CD4-positive, alpha-beta T cell treated with Interleukin-1 beta for 1 hour (primary cell): ENCODE results near the gene PRKN.
"Not testable (repeated sequence)": the region's sequence is repeated elsewhere in the genome, so short reads cannot be mapped to it uniquely, and the experiment has no call there.

Experiments used
- DNase-seq, 2 donors: peaks; one replicate each; pipeline ENCODE4 v3.0.0-alpha.2; 2020 to 2022

PRKN gene

DNA sequence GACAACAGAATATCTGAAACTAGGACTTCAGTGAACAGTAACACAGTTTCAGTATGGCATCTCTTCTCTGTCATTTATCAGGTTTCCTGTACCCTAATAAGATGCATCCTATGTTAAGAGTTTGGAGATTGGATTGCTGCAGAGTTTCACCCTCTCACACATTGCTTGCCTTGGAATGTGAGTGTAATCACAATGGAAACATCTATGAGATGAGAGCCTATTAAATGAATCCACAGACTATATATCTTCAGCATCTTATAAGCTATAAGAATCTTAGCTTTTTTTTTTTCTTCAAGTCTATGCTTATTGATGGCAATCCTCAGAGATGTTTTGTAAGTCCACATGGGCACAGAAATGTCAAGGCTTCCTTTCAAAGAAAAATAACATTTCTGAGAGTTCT lies 292.5 kb downstream of the PRKN start:
- no peak for DNase-seq

DNA sequence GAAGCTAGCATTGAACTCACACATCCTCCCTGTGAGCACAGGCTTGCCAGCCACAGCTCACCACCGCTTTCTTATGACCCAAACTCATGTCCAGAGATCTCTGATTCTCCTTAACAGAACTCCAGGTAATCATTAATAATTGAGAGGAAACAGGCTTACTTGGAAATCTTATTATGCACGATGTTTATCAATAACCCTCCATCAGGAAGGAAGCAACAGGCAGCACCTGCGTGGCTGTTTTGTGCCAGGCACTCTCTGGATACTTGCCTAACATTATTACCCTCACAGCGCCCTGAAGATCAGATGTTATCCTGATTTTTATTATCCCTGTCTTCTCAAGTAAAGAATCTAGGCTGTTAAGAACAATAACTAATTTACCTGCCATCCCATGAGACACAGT lies 306.6 kb downstream of the PRKN start:
- no peak for DNase-seq

- DNase-seq: no peak
Observed at GRCh38 chr6:162416831-162417537, 310.6 kb downstream of the PRKN start.

DNA sequence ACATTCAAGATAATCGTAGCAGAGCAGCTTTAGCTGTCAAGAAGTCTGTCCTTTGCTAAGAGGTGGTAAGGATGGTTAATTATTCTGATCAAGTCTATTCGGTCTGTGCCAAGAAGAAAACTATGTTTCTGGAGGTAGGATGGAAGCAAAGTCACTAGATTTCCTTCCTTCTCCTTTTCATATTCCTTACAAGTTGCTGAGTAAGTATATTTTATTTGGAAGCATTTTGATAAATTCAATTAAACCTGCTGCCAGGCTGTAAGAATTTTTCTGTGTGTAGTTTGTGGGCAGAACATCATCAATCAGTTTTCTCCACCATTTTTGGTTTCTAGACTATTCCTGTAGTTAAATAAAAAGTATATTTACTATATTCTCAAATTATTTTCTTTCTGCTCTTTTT lies 311.3 kb downstream of the PRKN start:
- no peak for DNase-seq

DNA sequence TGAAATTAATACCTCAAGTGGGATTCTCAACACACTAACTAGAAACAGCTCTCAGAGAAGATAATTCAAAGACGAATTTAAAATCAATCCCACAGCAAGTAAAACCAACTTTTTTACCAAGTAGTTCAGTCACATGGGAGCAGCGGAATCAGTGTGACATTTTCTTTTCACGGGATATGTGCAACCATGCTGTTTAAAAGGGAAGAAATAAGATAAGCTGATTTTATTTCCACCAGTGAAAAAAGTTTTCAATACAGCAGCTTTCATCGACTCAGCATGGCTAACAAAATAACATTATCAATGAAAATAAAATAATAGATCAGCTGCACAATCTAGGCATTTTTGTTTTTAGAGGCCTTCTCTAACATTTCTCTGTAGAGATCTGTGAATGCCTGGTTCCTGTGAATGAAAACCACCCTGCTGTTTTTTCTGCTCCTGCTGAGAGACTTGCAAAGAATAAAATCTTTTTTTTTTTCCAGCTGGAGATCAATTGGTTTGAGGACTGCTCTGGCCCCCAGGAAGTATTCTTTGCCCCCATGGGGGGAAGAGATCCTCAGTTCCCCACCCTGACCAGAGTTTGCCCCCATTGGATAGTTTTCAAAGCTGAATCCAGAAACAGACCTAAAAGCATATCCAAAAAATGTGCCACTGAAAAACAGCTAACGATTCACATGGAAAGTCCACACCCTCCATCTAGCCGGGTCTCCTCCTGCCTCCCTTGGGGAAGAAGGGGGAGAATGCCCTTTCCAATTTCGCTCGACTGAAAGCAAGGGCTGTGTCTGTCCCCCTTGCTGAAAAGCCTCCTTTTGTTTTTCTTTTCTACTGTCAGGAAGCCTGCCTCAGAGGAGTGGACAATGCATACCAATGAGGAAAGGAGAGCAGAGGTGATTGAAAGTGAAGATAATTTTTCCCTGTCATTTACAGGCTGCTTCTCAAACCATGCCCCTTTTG lies 317.6 kb downstream of the PRKN start:
- no peak for DNase-seq

- DNase-seq: no peak
Observed at GRCh38 chr6:162408826-162409535, 318.6 kb downstream of the PRKN start.

DNA sequence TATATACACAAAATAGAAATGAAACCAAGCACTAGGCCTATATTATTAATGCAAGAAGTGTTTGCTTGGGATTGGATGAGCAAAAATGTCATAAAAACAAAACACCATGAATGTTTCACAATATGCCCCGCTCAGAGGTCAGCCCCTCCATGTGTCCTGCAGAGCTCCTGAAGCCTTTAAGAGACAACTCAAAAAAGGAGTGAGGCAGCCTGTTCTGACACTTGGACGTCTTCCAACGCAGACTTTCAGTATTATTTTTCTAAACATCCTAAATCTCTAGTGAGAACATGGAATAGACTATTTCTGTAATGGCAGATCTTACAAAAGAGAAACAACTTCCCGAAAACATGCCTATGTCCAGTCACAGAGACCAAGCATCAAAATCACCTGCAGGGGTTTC lies 322.6 kb downstream of the PRKN start:
- no peak for DNase-seq

DNA sequence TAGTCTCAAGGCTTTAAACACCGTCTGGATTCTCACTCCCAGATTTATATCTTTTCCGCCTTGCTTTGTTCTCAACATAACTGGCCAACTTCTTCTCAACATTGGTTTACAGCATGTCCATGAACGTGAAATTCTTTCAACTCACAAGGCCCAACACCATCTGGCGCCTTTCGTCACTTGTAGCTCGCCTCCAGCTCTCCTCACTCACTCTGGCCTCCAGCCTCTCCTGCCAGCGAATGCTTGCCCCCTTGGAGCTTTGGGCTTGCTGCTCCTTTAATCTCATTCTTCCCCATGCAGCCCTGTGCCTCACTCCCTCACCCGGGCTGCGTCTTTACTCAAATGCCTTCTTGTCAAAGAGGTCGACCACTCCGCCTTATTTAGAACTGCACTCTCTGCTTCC lies 324.5 kb downstream of the PRKN start:
- DNase-seq: no peak

- DNase-seq: no peak
Observed at GRCh38 chr6:162395181-162395580, 332.4 kb downstream of the PRKN start.

- DNase-seq: not testable (repeated sequence)
Observed at GRCh38 chr6:162390961-162391811, 336.4 kb downstream of the PRKN start.

GRCh38 chr6:162389343-162390085 lies 338.1 kb downstream of the PRKN start:
- no peak for DNase-seq

DNA sequence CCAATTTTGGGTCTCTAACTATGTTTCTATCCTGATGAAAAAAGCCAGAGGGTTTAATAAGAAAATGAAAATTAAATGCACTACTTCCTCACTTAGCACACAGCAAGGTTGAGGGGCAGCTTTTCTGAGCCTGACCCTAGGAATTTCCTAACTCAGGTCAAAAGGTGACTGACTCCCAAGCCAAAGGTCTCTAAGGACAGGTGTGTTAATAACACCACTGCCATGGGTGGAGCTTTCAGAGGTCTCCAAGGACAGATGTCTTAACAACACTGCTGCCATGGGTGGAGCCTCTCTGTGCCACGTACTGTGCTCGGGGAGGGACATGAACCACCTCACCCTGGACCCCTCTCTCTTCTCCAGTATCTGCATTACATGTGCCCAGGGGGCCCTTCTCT lies 339.2 kb downstream of the PRKN start:
- no peak for DNase-seq

DNA sequence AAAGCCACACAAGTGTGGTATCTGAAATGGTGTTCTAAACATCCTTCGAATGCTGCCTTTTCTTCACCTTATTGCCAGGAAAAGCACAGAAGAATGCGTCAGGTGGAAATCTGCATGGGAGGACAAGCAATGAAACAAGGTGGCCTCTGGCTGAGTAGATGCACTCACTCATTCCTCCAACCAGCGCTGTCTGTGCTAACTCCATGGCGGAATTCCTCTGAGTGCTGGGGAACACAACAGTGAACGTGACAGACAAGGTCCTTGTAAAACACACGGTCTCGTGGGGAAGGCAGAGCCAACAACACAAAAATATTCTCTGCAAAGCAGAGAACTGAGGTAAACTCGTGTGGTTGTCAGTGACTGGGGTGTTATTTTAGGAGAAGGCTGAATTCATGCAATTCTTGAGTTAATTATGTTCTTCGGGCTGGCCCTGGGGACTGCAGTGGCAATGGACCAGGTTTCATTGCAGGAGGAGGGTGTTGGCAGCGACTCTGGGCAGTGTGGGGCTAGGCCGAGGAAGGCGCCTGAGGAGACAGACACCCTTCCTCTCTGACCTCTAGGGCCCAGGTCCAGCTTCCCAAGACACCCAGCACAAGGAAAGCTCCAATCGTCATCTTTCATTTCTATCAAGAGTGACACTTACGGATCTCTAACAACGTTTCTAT lies 339.7 kb downstream of the PRKN start:
- no peak for DNase-seq

GRCh38 chr6:162385980-162386379 lies 341.6 kb downstream of the PRKN start:
- DNase-seq: no peak

DNA sequence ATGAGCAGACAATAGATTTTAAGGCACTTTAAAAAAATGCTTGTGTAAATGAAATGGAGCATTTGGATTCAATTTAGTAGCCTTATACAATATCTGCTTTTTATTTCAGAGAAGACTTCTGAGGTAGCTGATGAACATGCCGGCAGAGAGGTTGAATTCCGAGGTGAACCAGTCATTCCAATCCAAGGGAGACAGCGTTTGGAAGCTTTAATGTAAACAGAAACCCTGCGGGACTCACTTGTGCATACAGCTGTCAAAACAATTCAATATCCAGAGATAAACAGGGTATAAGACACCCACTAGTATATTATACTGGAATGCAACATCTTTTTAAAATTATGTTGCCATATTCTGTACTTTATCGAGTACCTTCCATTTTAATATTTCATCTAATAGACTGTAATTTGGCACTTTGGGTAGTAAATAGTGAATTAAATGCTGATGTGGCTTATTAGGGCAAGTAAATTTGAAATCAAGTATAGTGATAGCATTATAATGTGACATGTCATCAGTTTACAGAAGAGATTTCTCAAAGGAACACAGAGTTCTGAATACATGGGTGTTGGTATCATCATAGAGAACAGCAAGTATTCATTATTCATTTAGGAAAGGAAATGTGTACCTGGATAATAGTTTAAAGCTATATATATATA lies 347.7 kb downstream of the PRKN start:
- DNase-seq: no peak

DNA sequence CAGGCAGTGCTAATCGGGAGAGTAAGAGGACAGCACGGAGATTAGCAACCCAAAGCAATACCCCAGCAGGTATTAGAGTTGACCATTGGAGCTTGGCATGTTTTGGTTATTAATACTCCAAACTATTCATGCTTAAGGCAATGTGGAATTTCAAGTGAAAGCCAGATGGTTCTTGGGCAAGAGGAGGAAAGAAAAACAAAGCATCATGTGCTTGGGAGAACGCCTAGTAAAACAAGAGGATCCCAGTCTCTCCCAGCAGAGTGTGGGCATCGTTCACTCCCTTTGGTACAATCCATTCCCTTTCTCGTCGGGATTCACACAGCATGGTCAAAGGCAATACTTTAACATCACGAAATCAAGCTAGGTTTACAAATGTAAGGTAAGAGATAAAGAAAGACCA lies 349.8 kb downstream of the PRKN start:
- DNase-seq: no peak

DNA sequence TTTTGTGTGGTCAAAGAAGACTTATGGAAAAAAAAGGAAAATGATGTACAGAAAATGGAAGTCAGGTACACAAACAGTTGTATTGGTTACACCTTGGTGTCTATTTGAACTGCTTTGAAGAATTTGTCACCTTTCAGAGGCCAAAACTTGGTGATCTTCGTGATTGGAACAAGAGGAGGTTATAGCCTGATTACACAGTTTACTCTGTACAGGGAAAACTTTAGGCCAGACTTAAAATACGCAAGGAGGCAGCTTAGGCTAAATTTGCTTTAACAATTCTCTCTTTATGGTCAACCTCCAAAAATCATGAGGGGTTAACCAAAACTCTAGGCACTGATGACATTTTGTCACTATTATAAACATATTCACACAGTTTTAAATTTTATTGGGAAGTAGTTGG lies 353.7 kb downstream of the PRKN start:
- no peak for DNase-seq

DNA sequence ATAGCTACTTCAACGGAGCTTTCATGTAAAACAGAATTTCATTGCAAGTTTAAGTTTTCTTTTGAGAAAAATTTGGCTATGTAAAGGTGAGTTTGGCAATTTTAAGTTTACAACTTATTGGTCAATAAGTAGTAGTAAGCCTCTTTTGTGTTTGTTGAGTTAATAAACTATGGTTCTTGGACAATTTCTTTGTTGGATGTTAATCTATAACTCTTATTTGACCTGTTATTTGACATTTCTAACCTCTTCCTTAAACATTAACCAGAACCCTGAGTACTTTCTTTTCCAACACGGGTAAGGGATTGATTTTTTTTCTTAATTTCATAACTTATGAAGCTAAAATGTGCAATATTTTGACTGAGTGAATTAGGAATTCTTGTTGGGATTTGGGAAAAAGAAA lies 354.4 kb downstream of the PRKN start:
- DNase-seq: no peak

DNA sequence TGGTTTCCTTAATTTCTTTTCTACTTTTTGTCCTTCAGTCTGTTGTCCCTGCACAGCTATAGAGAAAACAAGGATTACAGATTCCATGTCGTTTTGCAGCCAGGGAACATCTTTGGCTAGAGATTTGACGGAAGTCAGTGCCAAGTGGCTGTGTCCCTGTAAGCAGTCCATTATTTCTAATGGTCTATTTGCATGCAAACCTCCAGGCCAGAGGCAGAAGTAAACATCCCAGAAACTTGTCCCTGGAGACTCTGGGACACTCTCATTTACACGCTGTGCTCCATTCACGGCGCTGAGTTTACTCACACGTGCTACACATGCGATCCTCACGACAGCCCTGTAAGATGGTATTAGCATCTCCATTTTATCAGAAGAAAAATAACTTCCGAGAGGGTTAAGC lies 355.5 kb downstream of the PRKN start:
- no peak for DNase-seq

GRCh38 chr6:162371121-162371520 lies 356.4 kb downstream of the PRKN start:
- no peak for DNase-seq

DNA sequence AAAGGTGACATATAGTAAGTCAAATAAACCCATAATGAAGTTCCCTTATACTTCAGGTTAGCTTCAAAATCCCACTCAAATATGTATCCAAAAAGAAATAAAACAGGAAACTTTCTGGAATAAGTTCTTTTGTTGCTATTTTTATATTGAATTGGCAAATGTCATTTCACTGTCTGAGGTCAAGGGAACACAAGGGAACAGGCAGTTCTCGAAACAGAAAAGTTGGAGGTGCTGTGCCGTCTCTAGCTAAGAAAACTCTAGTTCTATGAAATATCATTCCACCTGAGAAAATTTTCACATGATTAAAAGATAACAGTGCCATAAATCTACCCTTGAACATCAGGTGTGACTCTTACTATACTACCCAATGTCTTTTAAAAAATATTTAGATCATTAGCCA lies 358.5 kb downstream of the PRKN start:
- no peak for DNase-seq
